Bronchial epithelial cell (primary cell): ENCODE results near the gene ATP4B. TPM values are rescaled to one million over a fixed set of nuclear protein-coding genes. Genes with fewer than 3 reads are reported as not detected.
"Not testable (repeated sequence)": the region's sequence is repeated elsewhere in the genome, so short reads cannot be mapped to it uniquely, and the experiment has no call there.

ENCODE experiments used
- DNase-seq: peaks from one replicate; pipeline ENCODE4 v3.0.0-alpha.2; 2010; ENCODE audit warnings: low read depth
- FAIRE-seq: peaks from 2 replicates; lab custom pipeline; 2011; peaks lifted over from hg19 to GRCh38; lab: Jason Lieb, UNC
- H3K27me3 ChIP-seq: 2 replicates; pipeline ENCODE4 v1.5.1; 2011; ENCODE audit warnings: low read length; ENCODE audit not compliant: control insufficient read depth, insufficient read depth
- H3K36me3 ChIP-seq: 2 replicates; pipeline ENCODE4 v1.5.1; 2011; ENCODE audit warnings: low read length; ENCODE audit not compliant: control insufficient read depth, insufficient read depth
- H3K4me3 ChIP-seq: 2 replicates; pipeline ENCODE4 v1.5.1; 2011; ENCODE audit warnings: mild to moderate bottlenecking, low read depth, low read length, control low read depth
- CTCF ChIP-seq: IDR thresholded peaks from 2 replicates; pipeline ENCODE4 v1.5.1; 2011; ENCODE audit warnings: mild to moderate bottlenecking, moderate library complexity, low read length, control low read depth, inconsistent platforms; ENCODE audit not compliant: insufficient read depth, severe bottlenecking
- total RNA-seq: library from RNA; depleted of rRNA; stranded (reverse); fragments of >200 nt; gene quantifications from 2 replicates; pipeline ENCODE4 v1.2.1, GENCODE V29; 2014

Gene ATP4B
- total RNA-seq, 1 donor from 2014 or later: not detected

DNA sequence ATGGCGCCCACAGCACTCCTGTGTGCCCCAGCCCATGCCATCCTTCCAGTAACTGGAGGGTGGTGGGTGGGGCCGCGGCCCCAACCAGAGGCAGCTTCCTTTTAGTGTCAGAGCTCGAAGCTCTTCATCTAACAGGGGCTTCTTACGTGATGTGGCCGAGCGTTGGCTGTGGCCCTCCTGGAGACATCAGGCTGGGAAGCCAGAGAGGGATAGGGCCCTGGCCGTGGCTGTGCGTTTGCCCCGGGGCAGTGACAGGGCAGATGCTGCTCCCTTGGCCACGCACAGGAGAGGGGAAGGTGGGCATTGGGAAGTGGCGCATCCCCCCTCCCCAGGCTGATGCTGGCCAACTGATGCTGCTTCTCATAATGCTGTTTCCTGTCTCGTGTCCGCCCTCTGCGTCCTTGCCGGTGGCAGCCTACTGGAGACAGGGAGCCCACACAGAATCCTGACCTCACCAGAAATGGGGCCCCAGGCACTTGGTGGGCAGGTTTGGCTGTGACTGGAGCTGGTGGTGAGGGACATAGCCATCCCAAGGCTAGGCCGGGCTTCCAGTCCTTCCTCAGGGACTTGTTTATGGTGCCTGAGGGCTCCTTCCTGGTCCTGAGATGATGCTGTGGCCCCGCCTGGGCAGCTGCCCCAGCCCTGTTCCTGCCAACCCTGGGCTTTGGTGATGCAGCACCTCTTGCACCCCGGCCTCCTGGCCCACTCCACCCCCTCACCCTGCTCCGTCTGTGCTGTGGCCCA lies 34.3 kb downstream of the ATP4B start:
- Histone ChIP-seq H3K36me3 (peaks cover 22% of the 10 kb centered on the region), H3K4me3 (no peak overlapping the region), H3K27me3 (no peaks in the 10 kb centered on the region)
- DNase-seq: no peak
- no peak for FAIRE-seq
- no peak for TF ChIP-seq CTCF

GRCh38 chr13:113622791-113623490 lies 35.1 kb downstream of the ATP4B start:
- no peak for DNase-seq
- peaks cover 18% of the 10 kb centered on the region for H3K36me3 ChIP-seq
- no peaks in the 10 kb centered on the region for H3K27me3 ChIP-seq
- no peak for TF ChIP-seq CTCF
- H3K4me3 ChIP-seq: no peak overlapping the region
- no peak for FAIRE-seq

GRCh38 chr13:113621986-113622550 lies 35.9 kb downstream of the ATP4B start:
- DNase-seq, H3K27me3 ChIP-seq, FAIRE-seq, H3K4me3 ChIP-seq: not testable (repeated sequence)
- peaks cover 16% of the 10 kb centered on the region for H3K36me3 ChIP-seq

DNA sequence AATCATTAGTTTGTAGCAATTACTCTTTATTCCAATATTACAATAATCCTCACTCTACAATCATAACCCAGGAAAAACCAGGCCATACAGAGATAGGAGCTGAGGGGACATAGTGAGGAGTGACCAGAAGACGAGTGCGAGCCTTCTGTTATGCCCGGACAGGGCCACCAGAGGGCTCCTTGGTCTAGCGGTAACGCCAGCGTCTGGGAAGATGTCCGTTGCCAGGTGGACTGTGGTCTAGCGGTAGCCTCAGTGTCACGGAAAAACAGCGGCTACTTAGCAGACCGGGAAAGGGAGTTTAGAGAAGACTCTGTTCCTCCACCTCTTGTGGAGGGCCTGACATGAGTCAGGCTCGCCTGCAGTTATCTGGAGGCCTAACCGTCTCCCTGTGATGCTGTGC lies 36.5 kb downstream of the ATP4B start:
- not testable (repeated sequence) for H3K4me3 ChIP-seq, FAIRE-seq, H3K27me3 ChIP-seq, DNase-seq
- TF ChIP-seq CTCF: peak; percentile 21
- H3K36me3 ChIP-seq: peaks cover 15% of the 10 kb centered on the region

GRCh38 chr13:113621046-113621445 lies 37.0 kb downstream of the ATP4B start:
- FAIRE-seq (no peak), DNase-seq (no peak)
- Histone ChIP-seq H3K36me3 (peaks cover 14% of the 10 kb centered on the region), H3K27me3 (no peaks in the 10 kb centered on the region), H3K4me3 (no peak overlapping the region)
- no peak for TF ChIP-seq CTCF
